ENCODE data around the gene COQ5. TPM values are rescaled to one million over a fixed set of nuclear protein-coding genes. Genes with fewer than 3 reads are reported as not detected.

COQ5 gene
- total and polyA plus RNA-seq, 4 donors: 25.0 to 33.6 (median 30.6) TPM

- H3K9ac ChIP-seq (ENCODE audit: low read depth in 1 of 2, low read length in 2 of 2): no peak overlapping the region
- H3K4me1 ChIP-seq (ENCODE audit: control insufficient read depth in 4 of 4, insufficient read depth in 4 of 4, low read length in 3 of 4): no peaks in the 10 kb centered on the region
- no peaks in the 10 kb centered on the region for H3K9me3 ChIP-seq (ENCODE audit: control insufficient read depth in 4 of 4, low read length in 3 of 4)
- H3K36me3 ChIP-seq (ENCODE audit: control insufficient read depth in 4 of 4, insufficient read depth in 3 of 4, low read depth in 1 of 4, low read length in 3 of 4): no peaks in the 10 kb centered on the region
- H3K27me3 ChIP-seq (ENCODE audit: control insufficient read depth in 4 of 4, insufficient read depth in 4 of 4, low read length in 3 of 4): no peaks in the 10 kb centered on the region
- no peak for DNase-seq (ENCODE audit: low spot score)
- TF ChIP-seq RXRA (IDR thresholded peaks at IDR 0.05) (no peak), HNF4G (IDR thresholded peaks at IDR 0.05) (no peak), GABPA (IDR thresholded peaks at IDR 0.05 in 1 of 2, conservative IDR thresholded peaks at IDR 0.05 in 1 of 2) (no peak), FOXA1 (IDR thresholded peaks at IDR 0.05) (no peak), REST (IDR thresholded peaks at IDR 0.05) (no peak), FOXA2 (IDR thresholded peaks at IDR 0.05) (no peak), RAD21 (IDR thresholded peaks at IDR 0.05) (no peak), ZBTB33 (IDR thresholded peaks at IDR 0.05) (no peak), TAF1 (conservative IDR thresholded peaks at IDR 0.05) (no peak), JUND (IDR thresholded peaks at IDR 0.05) (no peak), ATF3 (IDR thresholded peaks at IDR 0.05) (no peak)
- 92% methylated on average over 4 of the region's 4 CpGs for WGBS
- H3K27ac ChIP-seq (ENCODE audit: low read depth in 1 of 2, low read length in 2 of 2): no peak overlapping the region
- no peak overlapping the region for H3K4me3 ChIP-seq (ENCODE audit: low read depth in 1 of 3, low read length in 3 of 3)
These were observed 39.9 kb downstream of the COQ5 start for GRCh38 chr12:120489018-120489417.

- H3K27me3 ChIP-seq (ENCODE audit: control insufficient read depth in 4 of 4, insufficient read depth in 4 of 4, low read length in 3 of 4): no peaks in the 10 kb centered on the region
- no peak overlapping the region for H3K27ac ChIP-seq (ENCODE audit: low read depth in 1 of 2, low read length in 2 of 2)
- no peak for DNase-seq (ENCODE audit: low spot score)
- WGBS: 78% methylated on average over 5 of the region's 5 CpGs
- no peak overlapping the region for H3K9ac ChIP-seq (ENCODE audit: low read depth in 1 of 2, low read length in 2 of 2)
- no peaks in the 10 kb centered on the region for H3K9me3 ChIP-seq (ENCODE audit: control insufficient read depth in 4 of 4, low read length in 3 of 4)
- no peaks in the 10 kb centered on the region for H3K4me1 ChIP-seq (ENCODE audit: control insufficient read depth in 4 of 4, insufficient read depth in 4 of 4, low read length in 3 of 4)
- no peak overlapping the region for H3K4me3 ChIP-seq (ENCODE audit: low read depth in 1 of 3, low read length in 3 of 3)
- H3K36me3 ChIP-seq (ENCODE audit: control insufficient read depth in 4 of 4, insufficient read depth in 3 of 4, low read depth in 1 of 4, low read length in 3 of 4): no peaks in the 10 kb centered on the region
- no peak for TF ChIP-seq HNF4G (IDR thresholded peaks at IDR 0.05)
- no peak for TF ChIP-seq EGR1 (IDR thresholded peaks at IDR 0.05; ENCODE audit: low read depth in 2 of 2)
- no peak for TF ChIP-seq TAF1 (conservative IDR thresholded peaks at IDR 0.05)
- no peak for TF ChIP-seq HNF4A (conservative IDR thresholded peaks at IDR 0.05)
- TF ChIP-seq NR2F2 (IDR thresholded peaks at IDR 0.05): no peak
- TF ChIP-seq JUND (IDR thresholded peaks at IDR 0.05): no peak
- TF ChIP-seq MAX (IDR thresholded peaks at IDR 0.05): no peak
- no peak for TF ChIP-seq YY1 (IDR thresholded peaks at IDR 0.05)
- no peak for TF ChIP-seq GABPA (IDR thresholded peaks at IDR 0.05 in 1 of 2, conservative IDR thresholded peaks at IDR 0.05 in 1 of 2)
- TF ChIP-seq ZBTB33 (IDR thresholded peaks at IDR 0.05): no peak
- TF ChIP-seq CTCF (IDR thresholded peaks at IDR 0.05; ENCODE audit: low read depth, low read length, missing input control): no peak
- no peak for TF ChIP-seq RAD21 (IDR thresholded peaks at IDR 0.05)
- TF ChIP-seq RXRA (IDR thresholded peaks at IDR 0.05): no peak
- TF ChIP-seq FOXA1 (IDR thresholded peaks at IDR 0.05): no peak
- no peak for TF ChIP-seq ATF3 (IDR thresholded peaks at IDR 0.05)
- TF ChIP-seq FOXA2 (IDR thresholded peaks at IDR 0.05): no peak
These were observed 40.8 kb downstream of the COQ5 start for GRCh38 chr12:120488057-120488640.
